MM.1S (cell line): Measurements from ENCODE around the gene CDT1.

Experiments
- DNase-seq: peaks from one replicate; pipeline ENCODE4 v3.0.0-alpha.2; 2015
- H2AFZ ChIP-seq: fragments of 300-600 bp; sonication (generic); 2 replicates; pipeline ENCODE4 v1.6.0; 2016; ENCODE audit warnings: antibody characterized with exemption, low read length
- H3F3A ChIP-seq: fragments of 300-600 bp; sonication (generic); 2 replicates; pipeline ENCODE4 v1.6.1; 2016; ENCODE audit warnings: mild to moderate bottlenecking, antibody characterized with exemption, low read length, moderate library complexity, mixed read lengths; ENCODE audit not compliant: insufficient read depth
- H3K27ac ChIP-seq: fragments of 300-600 bp; sonication (generic); 2 replicates; pipeline ENCODE4 v1.5.1; 2016; ENCODE audit warnings: mild to moderate bottlenecking, low read length
- H3K27me3 ChIP-seq: fragments of 300-600 bp; sonication (generic); replicated peaks from 2 replicates; pipeline ENCODE4 v1.6.0; 2016; ENCODE audit warnings: low read length; ENCODE audit not compliant: insufficient read depth
- H3K36me3 ChIP-seq: fragments of 300-600 bp; sonication (generic); replicated peaks from 2 replicates; pipeline ENCODE4 v1.6.1; 2016; ENCODE audit warnings: mild to moderate bottlenecking, low read length, mixed read lengths; ENCODE audit not compliant: insufficient read depth
- H3K4me1 ChIP-seq: fragments of 300-600 bp; sonication (generic); 2 replicates; pipeline ENCODE4 v1.6.1; 2016; ENCODE audit warnings: low read length, mixed read lengths
- H3K4me2 ChIP-seq: fragments of 300-600 bp; sonication (generic); 2 replicates; pipeline ENCODE4 v1.6.0; 2016; ENCODE audit warnings: low read depth, low read length
- H3K4me3 ChIP-seq: fragments of 300-600 bp; sonication (generic); 2 replicates; pipeline ENCODE4 v1.5.1; 2016; ENCODE audit warnings: low read length, mixed read lengths
- H3K79me2 ChIP-seq: fragments of 300-600 bp; sonication (generic); 2 replicates; pipeline ENCODE4 v1.6.1; 2016; ENCODE audit warnings: mixed run types, low read length, mixed read lengths
- H3K9ac ChIP-seq: fragments of 300-600 bp; sonication (generic); 2 replicates; pipeline ENCODE4 v1.6.1; 2016; ENCODE audit warnings: low read length, mixed read lengths
- H3K9me2 ChIP-seq: fragments of 300-600 bp; sonication (generic); replicated peaks from 2 replicates; pipeline ENCODE4 v1.6.1; 2016; ENCODE audit warnings: mild to moderate bottlenecking, low read length, mixed read lengths; ENCODE audit not compliant: insufficient read depth
- H3K9me3 ChIP-seq: fragments of 300-600 bp; sonication (generic); replicated peaks from 2 replicates; pipeline ENCODE4 v1.6.1; 2016; ENCODE audit warnings: mild to moderate bottlenecking, low read length, mixed read lengths; ENCODE audit not compliant: insufficient read depth
- H4K20me1 ChIP-seq: fragments of 300-600 bp; sonication (generic); 2 replicates; pipeline ENCODE4 v1.6.1; 2016; ENCODE audit warnings: mild to moderate bottlenecking, low read length, moderate library complexity, mixed read lengths; ENCODE audit not compliant: insufficient read depth
- EZH2 ChIP-seq: fragments of 300-600 bp; sonication (generic); optimal IDR thresholded peaks from 2 replicates; pipeline ENCODE3; 2017; ENCODE audit warnings: low read depth, mild to moderate bottlenecking, antibody characterized with exemption, low read length, mixed read lengths
- EZH2phosphoT487 ChIP-seq: fragments of 300-600 bp; sonication (generic); IDR thresholded peaks from 2 replicates; pipeline ENCODE4 v1.6.1; 2018; ENCODE audit warnings: antibody characterized with exemption, low read length
- TF ChIP-seq, protein P1 (sequence below): fragments of 300-600 bp; sonication (generic); IDR thresholded peaks from 2 replicates; pipeline ENCODE4 v1.5.1; 2016; ENCODE audit warnings: antibody characterized with exemption, low read length, mixed read lengths

Gene CDT1

GRCh38 chr16:88774544-88775393 is 28.8 kb upstream of the CDT1 start:
- Histone ChIP-seq H3K27ac (no peak overlapping the region), H3K9ac (no peak overlapping the region), H3K79me2 (peaks cover 98% of the 10 kb centered on the region)

GRCh38 chr16:88775825-88776224 is 27.8 kb upstream of the CDT1 start:
- Histone ChIP-seq H3K27ac (no peak overlapping the region), H3K79me2 (peaks cover 98% of the 10 kb centered on the region), H3K4me3 (no peak overlapping the region), H3K36me3 (no peaks in the 10 kb centered on the region), H2AFZ (no peak overlapping the region), H3F3A (peaks cover under 1% of the 10 kb centered on the region; the same call in 1 of the 2 replicates), H3K9me2 (no peaks in the 10 kb centered on the region), H3K4me1 (peaks cover 9% of the 10 kb centered on the region; the same call in 1 of the 2 replicates), H3K9me3 (no peaks in the 10 kb centered on the region), H3K9ac (no peak overlapping the region), H3K4me2 (no peak overlapping the region), H3K27me3 (no peaks in the 10 kb centered on the region), H4K20me1 (peaks cover 7% of the 10 kb centered on the region)
- no peak for DNase-seq
- no peak for TF ChIP-seq EZH2phosphoT487
- TF ChIP-seq EZH2: no peak
- TF ChIP-seq, protein P1, sequence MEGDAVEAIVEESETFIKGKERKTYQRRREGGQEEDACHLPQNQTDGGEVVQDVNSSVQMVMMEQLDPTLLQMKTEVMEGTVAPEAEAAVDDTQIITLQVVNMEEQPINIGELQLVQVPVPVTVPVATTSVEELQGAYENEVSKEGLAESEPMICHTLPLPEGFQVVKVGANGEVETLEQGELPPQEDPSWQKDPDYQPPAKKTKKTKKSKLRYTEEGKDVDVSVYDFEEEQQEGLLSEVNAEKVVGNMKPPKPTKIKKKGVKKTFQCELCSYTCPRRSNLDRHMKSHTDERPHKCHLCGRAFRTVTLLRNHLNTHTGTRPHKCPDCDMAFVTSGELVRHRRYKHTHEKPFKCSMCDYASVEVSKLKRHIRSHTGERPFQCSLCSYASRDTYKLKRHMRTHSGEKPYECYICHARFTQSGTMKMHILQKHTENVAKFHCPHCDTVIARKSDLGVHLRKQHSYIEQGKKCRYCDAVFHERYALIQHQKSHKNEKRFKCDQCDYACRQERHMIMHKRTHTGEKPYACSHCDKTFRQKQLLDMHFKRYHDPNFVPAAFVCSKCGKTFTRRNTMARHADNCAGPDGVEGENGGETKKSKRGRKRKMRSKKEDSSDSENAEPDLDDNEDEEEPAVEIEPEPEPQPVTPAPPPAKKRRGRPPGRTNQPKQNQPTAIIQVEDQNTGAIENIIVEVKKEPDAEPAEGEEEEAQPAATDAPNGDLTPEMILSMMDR: no peak

More at GRCh38 chr16:88774544-88775393, 28.8 kb upstream of the CDT1 start:
- H3K9me2 ChIP-seq: no peaks in the 10 kb centered on the region
- no peaks in the 10 kb centered on the region for H3F3A ChIP-seq
- H3K4me1 ChIP-seq: no peaks in the 10 kb centered on the region
- H3K4me2 ChIP-seq: no peak overlapping the region
- no peak for DNase-seq
- no peak overlapping the region for H2AFZ ChIP-seq
- H3K9me3 ChIP-seq: no peaks in the 10 kb centered on the region
- H3K4me3 ChIP-seq: no peak overlapping the region
- TF ChIP-seq EZH2phosphoT487: no peak
- no peak for TF ChIP-seq EZH2
- TF ChIP-seq, protein P1: no peak
- H4K20me1 ChIP-seq: peaks cover 15% of the 10 kb centered on the region
- H3K27me3 ChIP-seq: no peaks in the 10 kb centered on the region
- no peaks in the 10 kb centered on the region for H3K36me3 ChIP-seq

DNA sequence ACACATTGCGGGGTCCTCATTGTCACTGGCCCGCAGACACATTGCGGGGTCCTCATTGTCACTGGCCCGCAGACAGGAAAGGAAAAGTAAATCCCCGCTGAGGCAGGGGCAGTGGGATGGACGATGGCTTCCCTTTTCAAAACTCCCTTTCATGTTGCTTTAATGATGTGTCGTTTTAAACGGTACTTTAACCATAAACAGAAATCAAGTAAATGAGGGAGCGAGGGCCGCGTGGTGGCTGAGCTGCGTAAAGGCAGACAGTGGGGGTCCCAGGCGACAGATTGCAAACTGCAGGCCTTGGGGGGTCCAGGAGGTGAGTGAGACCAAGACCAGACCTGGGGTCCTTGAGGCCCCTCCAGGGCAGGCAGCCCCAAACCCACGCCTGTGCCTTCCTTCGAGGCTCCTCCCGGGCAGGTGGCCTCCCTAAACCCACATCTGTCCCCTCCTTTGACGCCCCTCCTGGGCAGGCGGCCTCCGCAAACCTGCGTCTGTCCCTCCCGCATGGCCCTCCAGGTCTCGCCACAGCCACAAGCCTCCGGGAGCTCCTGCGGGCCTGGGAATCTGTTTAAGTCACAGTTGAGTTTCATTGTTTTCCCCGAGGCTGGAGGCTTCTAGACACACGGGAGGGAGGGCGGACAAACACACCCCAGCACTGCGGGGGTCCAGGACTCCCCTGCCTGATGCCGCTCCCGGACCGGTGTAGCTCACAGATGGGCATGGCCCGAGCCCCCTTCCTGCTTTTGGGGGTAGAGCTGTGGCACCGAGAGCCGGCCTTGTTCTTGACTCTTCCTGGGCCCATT is 25.9 kb upstream of the CDT1 start:
- H3K4me2 ChIP-seq: no peak overlapping the region
- H3K4me1 ChIP-seq: peaks cover 16% of the 10 kb centered on the region; the same call in 1 of the 2 replicates
- no peaks in the 10 kb centered on the region for H3K27me3 ChIP-seq
- H3K9ac ChIP-seq: no peak overlapping the region
- H3F3A ChIP-seq: peaks cover 8% of the 10 kb centered on the region
- no peak for DNase-seq
- H2AFZ ChIP-seq: no peak overlapping the region
- H3K4me3 ChIP-seq: no peak overlapping the region
- no peak overlapping the region for H3K27ac ChIP-seq
- H4K20me1 ChIP-seq: peaks cover 4% of the 10 kb centered on the region; the same call in 1 of the 2 replicates
- H3K79me2 ChIP-seq: peaks cover 100% of the 10 kb centered on the region
- H3K9me2 ChIP-seq: no peaks in the 10 kb centered on the region
- H3K9me3 ChIP-seq: no peaks in the 10 kb centered on the region
- TF ChIP-seq EZH2phosphoT487 (no peak), EZH2 (no peak)
- TF ChIP-seq, protein P1: no peak
- no peaks in the 10 kb centered on the region for H3K36me3 ChIP-seq
